Measurements from ENCODE around the gene EPHB1.

DNA sequence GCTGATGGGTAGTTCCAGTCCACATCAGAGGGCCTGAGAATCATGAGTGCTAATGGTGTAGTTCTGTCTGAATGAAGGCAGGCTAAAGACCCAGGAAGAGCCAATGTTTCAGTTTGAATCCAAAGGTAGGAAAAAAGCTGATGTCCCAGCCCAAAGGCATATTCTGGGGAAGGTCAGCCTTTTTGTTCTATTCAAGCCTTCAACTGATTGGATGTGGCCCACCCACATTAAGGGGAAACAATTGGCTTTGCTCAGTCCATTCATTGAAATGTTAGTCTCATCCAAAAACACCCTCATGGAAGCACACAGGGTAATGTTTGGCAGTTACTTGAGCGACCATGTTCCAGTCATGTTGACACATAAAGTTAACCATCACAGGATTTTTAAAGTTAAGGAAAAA lies 25.9 kb downstream of the EPHB1 start:
- TF ChIP-seq, protein P1, sequence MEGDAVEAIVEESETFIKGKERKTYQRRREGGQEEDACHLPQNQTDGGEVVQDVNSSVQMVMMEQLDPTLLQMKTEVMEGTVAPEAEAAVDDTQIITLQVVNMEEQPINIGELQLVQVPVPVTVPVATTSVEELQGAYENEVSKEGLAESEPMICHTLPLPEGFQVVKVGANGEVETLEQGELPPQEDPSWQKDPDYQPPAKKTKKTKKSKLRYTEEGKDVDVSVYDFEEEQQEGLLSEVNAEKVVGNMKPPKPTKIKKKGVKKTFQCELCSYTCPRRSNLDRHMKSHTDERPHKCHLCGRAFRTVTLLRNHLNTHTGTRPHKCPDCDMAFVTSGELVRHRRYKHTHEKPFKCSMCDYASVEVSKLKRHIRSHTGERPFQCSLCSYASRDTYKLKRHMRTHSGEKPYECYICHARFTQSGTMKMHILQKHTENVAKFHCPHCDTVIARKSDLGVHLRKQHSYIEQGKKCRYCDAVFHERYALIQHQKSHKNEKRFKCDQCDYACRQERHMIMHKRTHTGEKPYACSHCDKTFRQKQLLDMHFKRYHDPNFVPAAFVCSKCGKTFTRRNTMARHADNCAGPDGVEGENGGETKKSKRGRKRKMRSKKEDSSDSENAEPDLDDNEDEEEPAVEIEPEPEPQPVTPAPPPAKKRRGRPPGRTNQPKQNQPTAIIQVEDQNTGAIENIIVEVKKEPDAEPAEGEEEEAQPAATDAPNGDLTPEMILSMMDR (conservative IDR thresholded peaks at IDR 0.05 in 1 of 2, IDR thresholded peaks at IDR 0.05 in 1 of 2; ENCODE audit: extremely low read depth in 1 of 2, insufficient read depth in 1 of 2, low read depth in 1 of 2, low read length in 2 of 2), result no peak
- no peak for TF ChIP-seq EZH2 (IDR thresholded peaks at IDR 0.05; ENCODE audit: borderline replicate concordance, low read length)

All from mammary epithelial cell (primary cell).